ENCODE data around the gene SREBF2.

DNA sequence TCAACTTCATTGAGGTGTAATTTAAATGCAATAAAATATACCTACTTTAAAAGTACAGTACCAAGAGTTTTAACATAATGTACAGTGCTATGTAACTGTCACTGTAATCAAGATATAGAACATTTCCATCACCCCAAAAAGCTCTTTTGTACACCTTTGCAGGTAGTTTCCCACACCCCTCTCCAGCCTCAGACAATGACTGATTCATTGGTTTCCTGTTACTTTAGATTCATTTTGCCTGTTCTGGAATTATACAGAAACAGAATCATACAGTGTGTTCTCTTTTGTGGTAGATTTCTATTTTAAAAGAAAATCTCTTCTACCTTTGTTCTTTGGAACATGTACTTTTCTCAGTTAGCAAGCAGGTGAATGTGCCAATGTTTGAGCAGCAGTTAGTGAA is 43.8 kb downstream of the SREBF2 start:
- no peak for TF ChIP-seq EZH2phosphoT487 (IDR thresholded peaks at IDR 0.05; ENCODE audit: borderline replicate concordance)
- TF ChIP-seq CTCF (conservative IDR thresholded peaks at IDR 0.05; ENCODE audit: low read length): no peak

Measured in Loucy (cell line).